Hematopoietic multipotent progenitor cell treated with erythropoietin and hydrocortisone succinate and interleukin-3 and kit ligand, for 15 days (in vitro differentiated cells): Measurements from ENCODE around the gene SZT2.
"Not testable (repeated sequence)": the region's sequence is repeated elsewhere in the genome, so short reads cannot be mapped to it uniquely, and the experiment has no call there.

Experiments used
- DNase-seq: peaks from one replicate; pipeline ENCODE4 v3.0.0-alpha.2; 2015; ENCODE audit warnings: low spot score

Gene SZT2

GRCh38 chr1:43492826-43493225, 103.1 kb downstream of the SZT2 start:
- no peak for DNase-seq

GRCh38 chr1:43493661-43494450, 104.2 kb downstream of the SZT2 start:
- DNase-seq, result no peak

GRCh38 chr1:43495204-43495603, 105.5 kb downstream of the SZT2 start:
- peak; percentile 37 for DNase-seq

GRCh38 chr1:43499898-43500297, 110.2 kb downstream of the SZT2 start:
- no peak for DNase-seq

- DNase-seq, result not testable (repeated sequence)
Observed at GRCh38 chr1:43501806-43502205, 112.1 kb downstream of the SZT2 start.

- no peak for DNase-seq
Observed at GRCh38 chr1:43503534-43503933, 113.8 kb downstream of the SZT2 start.
